Endothelial cell of hepatic sinusoid (primary cell): ENCODE results near the gene IGF2BP3.
"Not testable (repeated sequence)": the region's sequence is repeated elsewhere in the genome, so short reads cannot be mapped to it uniquely, and the experiment has no call there.

Experiments used
- in situ Hi-C: cut with HindIII; loops from 2 replicates; pipeline ENCODE4 v1.10.0; 2017; ENCODE audit warnings: low sequenced_read_pairs

The IGF2BP3 gene

GRCh38 chr7:23345601-23346000 lies 124.7 kb downstream of the IGF2BP3 start:
- in situ Hi-C loops: no loop called here

GRCh38 chr7:23343806-23344475 lies 126.3 kb downstream of the IGF2BP3 start:
- in situ Hi-C loops: loop anchor here (5.0 kb wide), 1 partner anchor 72 kb away; no protein-coding TSS in a partner anchor

- in situ Hi-C loops: loop anchor here (5.0 kb wide), 1 partner anchor 71 kb away; no protein-coding TSS in a partner anchor
These were observed 127.2 kb downstream of the IGF2BP3 start for GRCh38 chr7:23343102-23343501.

GRCh38 chr7:23341846-23342598 lies 128.3 kb downstream of the IGF2BP3 start:
- in situ Hi-C loops: loop anchor here (5.0 kb wide), 1 partner anchor 70 kb away; no protein-coding TSS in a partner anchor

- in situ Hi-C loops: no loop called here
These were observed 131.4 kb downstream of the IGF2BP3 start for GRCh38 chr7:23338863-23339262.

GRCh38 chr7:23338439-23338838 lies 131.9 kb downstream of the IGF2BP3 start:
- in situ Hi-C loops: no loop called here

GRCh38 chr7:23337374-23337773 lies 132.9 kb downstream of the IGF2BP3 start:
- in situ Hi-C loops: no loop called here

GRCh38 chr7:23336799-23337283 lies 133.4 kb downstream of the IGF2BP3 start:
- in situ Hi-C loops: no loop called here

GRCh38 chr7:23336086-23336485 lies 134.2 kb downstream of the IGF2BP3 start:
- in situ Hi-C loops: no loop called here

GRCh38 chr7:23335621-23336020 lies 134.7 kb downstream of the IGF2BP3 start:
- in situ Hi-C loops: no loop called here

GRCh38 chr7:23335136-23335535 lies 135.2 kb downstream of the IGF2BP3 start:
- in situ Hi-C loops: no loop called here

- in situ Hi-C loops: no loop called here
These were observed 135.7 kb downstream of the IGF2BP3 start for GRCh38 chr7:23334482-23335056.

GRCh38 chr7:23333671-23334246 lies 136.5 kb downstream of the IGF2BP3 start:
- in situ Hi-C loops: no loop called here

- in situ Hi-C loops: no loop called here
These were observed 137.2 kb downstream of the IGF2BP3 start for GRCh38 chr7:23332910-23333612.

- in situ Hi-C loops: no loop called here
These were observed 138.1 kb downstream of the IGF2BP3 start for GRCh38 chr7:23332193-23332592.

- in situ Hi-C loops: no loop called here
These were observed 139.2 kb downstream of the IGF2BP3 start for GRCh38 chr7:23331132-23331531.

- in situ Hi-C loops: no loop called here
These were observed 154.9 kb downstream of the IGF2BP3 start for GRCh38 chr7:23315366-23315765.

GRCh38 chr7:23312141-23312540 lies 158.2 kb downstream of the IGF2BP3 start:
- in situ Hi-C loops: not testable (repeated sequence)

- in situ Hi-C loops: no loop called here
These were observed 161.5 kb downstream of the IGF2BP3 start for GRCh38 chr7:23308754-23309153.

- in situ Hi-C loops: no loop called here
These were observed 163.3 kb downstream of the IGF2BP3 start for GRCh38 chr7:23306936-23307521.
